PC-9 (cell line): ENCODE data around the gene DSN1. TPM values are rescaled to one million over a fixed set of nuclear protein-coding genes. Genes with fewer than 3 reads are reported as not detected.

ENCODE experiments used
- BruUV-seq: library from RNA; stranded (reverse); fragments of 400-500 nt; replicated peaks from 2 replicates; lab custom pipeline; 2021; lab: Mats Ljungman, UMichigan
- CTCF ChIA-PET: fragments of 300-600 bp; sonication (Branson Sonifier 250); formaldehyde crosslinking; loops from one replicate; lab custom pipeline; 2022; ENCODE audit warnings: antibody characterized with exemption; lab: Charles Lee
- POLR2A ChIA-PET: fragments of 300-600 bp; sonication (Branson Sonifier 250); formaldehyde crosslinking; loops from one replicate; lab custom pipeline; 2022; ENCODE audit warnings: antibody characterized with exemption; ENCODE audit not compliant: unreplicated experiment; lab: Charles Lee
- DNase-seq, 2 experiments: peaks; one replicate each; pipeline versions ENCODE4 v3.0.0 to v3.0.0-alpha.2; 2015 to 2022; ENCODE audit warnings: mixed read lengths in 1 of 2
- H2AFZ ChIP-seq: fragments of 200-600 bp; sonication (generic); 2 replicates; pipeline ENCODE4 v1.8.1; 2017; ENCODE audit warnings: antibody characterized with exemption
- H3F3A ChIP-seq: fragments of 200-600 bp; sonication (generic); 2 replicates; pipeline ENCODE4 v1.8.1; 2017; ENCODE audit warnings: antibody characterized with exemption, mild to moderate bottlenecking, low read depth; ENCODE audit not compliant: insufficient read depth
- H3K27ac ChIP-seq: fragments of 200-600 bp; sonication (generic); 2 replicates; pipeline ENCODE4 v1.6.1; 2016; ENCODE audit warnings: mixed run types
- H3K27me3 ChIP-seq: fragments of 200-600 bp; sonication (generic); 2 replicates; pipeline ENCODE4 v1.6.1; 2016; ENCODE audit warnings: low read depth, mixed run types; ENCODE audit not compliant: insufficient read depth
- H3K36me3 ChIP-seq: fragments of 200-600 bp; sonication (generic); 2 replicates; pipeline ENCODE4 v1.6.1; 2016; ENCODE audit warnings: low read depth, mixed run types
- H3K4me1 ChIP-seq: fragments of 200-600 bp; sonication (generic); replicated peaks from 2 replicates; pipeline ENCODE4 v1.6.1; 2016; ENCODE audit warnings: mixed run types; ENCODE audit not compliant: insufficient read depth
- H3K4me2 ChIP-seq: fragments of 200-600 bp; sonication (generic); 2 replicates; pipeline ENCODE4 v1.6.1; 2017; ENCODE audit warnings: mixed run types
- H3K4me3 ChIP-seq: fragments of 200-600 bp; sonication (generic); 2 replicates; pipeline ENCODE4 v1.6.1; 2016; ENCODE audit warnings: mixed run types
- H3K79me2 ChIP-seq: fragments of 200-600 bp; sonication (generic); 2 replicates; pipeline ENCODE4 v1.6.1; 2017; ENCODE audit warnings: low read depth, mixed run types
- H3K9me2 ChIP-seq: fragments of 200-600 bp; sonication (generic); 2 replicates; pipeline ENCODE4 v1.8.1; 2017; ENCODE audit warnings: mild to moderate bottlenecking; ENCODE audit not compliant: insufficient read depth
- H3K9me3 ChIP-seq: fragments of 200-600 bp; sonication (generic); 2 replicates; pipeline ENCODE4 v1.8.1; 2016; ENCODE audit warnings: low read depth; ENCODE audit not compliant: insufficient read depth
- H4K20me1 ChIP-seq: fragments of 200-600 bp; sonication (generic); 2 replicates; pipeline ENCODE4 v1.8.1; 2017; ENCODE audit not compliant: insufficient read depth
- EZH2 ChIP-seq: fragments of 200-600 bp; sonication (generic); IDR thresholded peaks from 2 replicates; pipeline ENCODE4 v1.8.0; 2017; ENCODE audit warnings: antibody characterized with exemption, low read depth
- intact Hi-C: fragments of 100-400 bp; cut with micrococcal nuclease; formaldehyde crosslinking; loops from one replicate; pipeline ENCODE4 v1.10.0; 2022; ENCODE audit not compliant: unreplicated experiment
- total RNA-seq: library from RNA; stranded (reverse); gene quantifications from 2 replicates; pipeline ENCODE4 v1.2.3, GENCODE V29; 2021
- TF ChIP-seq, protein P1 (sequence below): fragments of 200-600 bp; sonication (generic); conservative IDR thresholded peaks from 2 replicates; pipeline ENCODE4 v1.6.1; 2017; ENCODE audit warnings: mixed run types, antibody characterized with exemption, mild to moderate bottlenecking, moderate library complexity

DSN1 gene
- total RNA-seq, 1 experiment from 2014 or later: 32.4 TPM

GRCh38 chr20:36709126-36709525 is 64.4 kb downstream of the DSN1 start:
- no peaks in the 10 kb centered on the region for H3K36me3 ChIP-seq
- intact Hi-C loops: no loop called here
- H3K4me2 ChIP-seq: no peak overlapping the region
- no peak overlapping the region for H3K27ac ChIP-seq
- CTCF ChIA-PET: no interaction called here
- H4K20me1 ChIP-seq: no peaks in the 10 kb centered on the region
- DNase-seq: no peak
- no peaks in the 10 kb centered on the region for H3K9me2 ChIP-seq
- H3K4me1 ChIP-seq: no peaks in the 10 kb centered on the region
- H3K27me3 ChIP-seq: no peaks in the 10 kb centered on the region
- H3K9me3 ChIP-seq: no peaks in the 10 kb centered on the region; the same call in 1 of the 2 replicates
- TF ChIP-seq, protein P1, sequence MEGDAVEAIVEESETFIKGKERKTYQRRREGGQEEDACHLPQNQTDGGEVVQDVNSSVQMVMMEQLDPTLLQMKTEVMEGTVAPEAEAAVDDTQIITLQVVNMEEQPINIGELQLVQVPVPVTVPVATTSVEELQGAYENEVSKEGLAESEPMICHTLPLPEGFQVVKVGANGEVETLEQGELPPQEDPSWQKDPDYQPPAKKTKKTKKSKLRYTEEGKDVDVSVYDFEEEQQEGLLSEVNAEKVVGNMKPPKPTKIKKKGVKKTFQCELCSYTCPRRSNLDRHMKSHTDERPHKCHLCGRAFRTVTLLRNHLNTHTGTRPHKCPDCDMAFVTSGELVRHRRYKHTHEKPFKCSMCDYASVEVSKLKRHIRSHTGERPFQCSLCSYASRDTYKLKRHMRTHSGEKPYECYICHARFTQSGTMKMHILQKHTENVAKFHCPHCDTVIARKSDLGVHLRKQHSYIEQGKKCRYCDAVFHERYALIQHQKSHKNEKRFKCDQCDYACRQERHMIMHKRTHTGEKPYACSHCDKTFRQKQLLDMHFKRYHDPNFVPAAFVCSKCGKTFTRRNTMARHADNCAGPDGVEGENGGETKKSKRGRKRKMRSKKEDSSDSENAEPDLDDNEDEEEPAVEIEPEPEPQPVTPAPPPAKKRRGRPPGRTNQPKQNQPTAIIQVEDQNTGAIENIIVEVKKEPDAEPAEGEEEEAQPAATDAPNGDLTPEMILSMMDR: no peak
- TF ChIP-seq EZH2: no peak
- H3K4me3 ChIP-seq: no peak overlapping the region
- no peak overlapping the region for H2AFZ ChIP-seq
- no TSS peak for BruUV-seq
- no peaks in the 10 kb centered on the region for H3K79me2 ChIP-seq
- POLR2A ChIA-PET: no interaction called here
- no peaks in the 10 kb centered on the region; the same call in 1 of the 2 replicates for H3F3A ChIP-seq

- Histone ChIP-seq H3K27me3 (no peaks in the 10 kb centered on the region), H3K9me3 (no peaks in the 10 kb centered on the region), H3K36me3 (no peaks in the 10 kb centered on the region), H3K4me2 (no peak overlapping the region), H2AFZ (no peak overlapping the region), H3F3A (no peaks in the 10 kb centered on the region; the same call in 1 of the 2 replicates), H3K79me2 (no peaks in the 10 kb centered on the region), H4K20me1 (no peaks in the 10 kb centered on the region), H3K4me1 (no peaks in the 10 kb centered on the region), H3K27ac (no peak overlapping the region), H3K4me3 (no peak overlapping the region), H3K9me2 (no peaks in the 10 kb centered on the region)
- no peak for TF ChIP-seq EZH2
- TF ChIP-seq, protein P1: no peak
- ChIA-PET POLR2A (no interaction called here), CTCF (no interaction called here)
- BruUV-seq: no TSS peak
- intact Hi-C loops: no loop called here
- no peak for DNase-seq
Measured at GRCh38 chr20:36703530-36703929, 70.0 kb downstream of the DSN1 start.

Other genes with a start within 250 kb of the DSN1 start
- 13.3 and 25.3 TPM in 2 replicates for gene MYL9, start 232.2 kb downstream of the DSN1 start, total RNA-seq
- gene TGIF2, start 200.2 kb downstream of the DSN1 start, total RNA-seq: 15.7 and 18.3 TPM in 2 replicates
- 220 and 303 TPM in 2 replicates for gene RAB5IF, start 168.0 kb downstream of the DSN1 start, total RNA-seq
- gene SLA2, start 127.6 kb downstream of the DSN1 start, total RNA-seq: not detected in 2 replicates
- gene NDRG3, start 27.7 kb downstream of the DSN1 start, total RNA-seq: 40.7 and 55.6 TPM in 2 replicates
- not detected in 2 replicates for gene TLDC2, start 102.4 kb upstream of the DSN1 start, total RNA-seq
- gene SAMHD1, start 177.9 kb upstream of the DSN1 start, total RNA-seq: 14.0 and 21.2 TPM in 2 replicates